Adrenal gland (tissue), 5 donors: ENCODE data around the gene PLXDC2.
A peak's percentile ranks its signal among the peaks of the same experiment; 100 is the strongest.

ENCODE experiments used
- POLR2A ChIP-seq, 2 donors: fragments of 450-650 bp; IDR thresholded peaks; one replicate each; pipeline ENCODE4 v1.6.1; 2017; ENCODE audit warnings: antibody characterized with exemption in 2 of 2, mild to moderate bottlenecking in 2 of 2, moderate library complexity in 1 of 2
- TF ChIP-seq, protein P1 (sequence below), 6 experiments: fragments of 450-650 bp in 4 of 6; fragments of 200-600 bp in 2 of 6; sonication (generic) in 1 of 6; IDR thresholded peaks; 1 replicate in 5 of 6; 2 replicates in 1 of 6; pipeline versions ENCODE4 v1.5.1 to v1.8.0; 2016 to 2021; ENCODE audit warnings: antibody characterized with exemption in 6 of 6, mild to moderate bottlenecking in 2 of 6, moderate library complexity in 1 of 6
- donor health status: DM: no; HTN: no; CAD: no.

DNA sequence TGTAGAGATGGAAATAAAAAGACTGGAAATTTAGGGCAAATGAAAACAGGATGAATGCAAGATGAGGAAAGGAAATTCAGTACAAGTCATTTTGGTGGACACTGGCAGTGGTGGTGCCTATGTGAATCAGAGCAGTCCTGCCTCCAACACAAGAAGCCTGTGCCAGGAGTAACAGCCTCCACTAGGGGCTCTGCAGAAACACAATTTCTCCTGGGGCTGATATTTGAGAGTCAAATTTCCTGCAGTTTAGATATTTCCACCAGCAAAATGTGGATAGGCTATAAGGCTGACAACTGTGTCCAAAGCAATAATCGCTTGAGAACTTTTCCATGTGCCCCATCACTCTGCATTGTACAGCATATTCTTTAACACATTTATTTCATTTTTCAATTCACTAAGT is 4.7 kb upstream of the PLXDC2 start:
- TF ChIP-seq, protein P1, sequence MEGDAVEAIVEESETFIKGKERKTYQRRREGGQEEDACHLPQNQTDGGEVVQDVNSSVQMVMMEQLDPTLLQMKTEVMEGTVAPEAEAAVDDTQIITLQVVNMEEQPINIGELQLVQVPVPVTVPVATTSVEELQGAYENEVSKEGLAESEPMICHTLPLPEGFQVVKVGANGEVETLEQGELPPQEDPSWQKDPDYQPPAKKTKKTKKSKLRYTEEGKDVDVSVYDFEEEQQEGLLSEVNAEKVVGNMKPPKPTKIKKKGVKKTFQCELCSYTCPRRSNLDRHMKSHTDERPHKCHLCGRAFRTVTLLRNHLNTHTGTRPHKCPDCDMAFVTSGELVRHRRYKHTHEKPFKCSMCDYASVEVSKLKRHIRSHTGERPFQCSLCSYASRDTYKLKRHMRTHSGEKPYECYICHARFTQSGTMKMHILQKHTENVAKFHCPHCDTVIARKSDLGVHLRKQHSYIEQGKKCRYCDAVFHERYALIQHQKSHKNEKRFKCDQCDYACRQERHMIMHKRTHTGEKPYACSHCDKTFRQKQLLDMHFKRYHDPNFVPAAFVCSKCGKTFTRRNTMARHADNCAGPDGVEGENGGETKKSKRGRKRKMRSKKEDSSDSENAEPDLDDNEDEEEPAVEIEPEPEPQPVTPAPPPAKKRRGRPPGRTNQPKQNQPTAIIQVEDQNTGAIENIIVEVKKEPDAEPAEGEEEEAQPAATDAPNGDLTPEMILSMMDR (IDR thresholded peaks at IDR 0.05) = peak; percentile 45 to 64 (median 56)
- no peak for TF ChIP-seq POLR2A (IDR thresholded peaks at IDR 0.05)
